Measurements from ENCODE around the gene EML4. TPM values are rescaled to one million over a fixed set of nuclear protein-coding genes. Genes with fewer than 3 reads are reported as not detected.

EML4 gene
- total and polyA plus RNA-seq, 8 donors: 12.5 to 44.0 (median 33.2) TPM

- 76 to 92% methylated on average over 1 of the region's 1 CpG for WGBS, 2 donors
- H3K27ac ChIP-seq: no peak overlapping the region
- peaks cover 0 to 11% (median 9%) of the 10 kb centered on the region in 3 donors for H3K4me1 ChIP-seq
- ATAC-seq (no peak), DNase-seq (no peak), FAIRE-seq (no peak)
- H3K36me3 ChIP-seq: no peaks in the 10 kb centered on the region
- intact Hi-C loops (cut with DNase I): loop anchor here in 1 of 3 donors (5.0 kb wide), 1 partner anchor 135 kb away; no protein-coding TSS in a partner anchor
- no peaks in the 10 kb centered on the region for H3K27me3 ChIP-seq
- no peak overlapping the region for H3K4me3 ChIP-seq
- no peaks in the 10 kb centered on the region for H3K9me3 ChIP-seq
- TF ChIP-seq, protein P1, sequence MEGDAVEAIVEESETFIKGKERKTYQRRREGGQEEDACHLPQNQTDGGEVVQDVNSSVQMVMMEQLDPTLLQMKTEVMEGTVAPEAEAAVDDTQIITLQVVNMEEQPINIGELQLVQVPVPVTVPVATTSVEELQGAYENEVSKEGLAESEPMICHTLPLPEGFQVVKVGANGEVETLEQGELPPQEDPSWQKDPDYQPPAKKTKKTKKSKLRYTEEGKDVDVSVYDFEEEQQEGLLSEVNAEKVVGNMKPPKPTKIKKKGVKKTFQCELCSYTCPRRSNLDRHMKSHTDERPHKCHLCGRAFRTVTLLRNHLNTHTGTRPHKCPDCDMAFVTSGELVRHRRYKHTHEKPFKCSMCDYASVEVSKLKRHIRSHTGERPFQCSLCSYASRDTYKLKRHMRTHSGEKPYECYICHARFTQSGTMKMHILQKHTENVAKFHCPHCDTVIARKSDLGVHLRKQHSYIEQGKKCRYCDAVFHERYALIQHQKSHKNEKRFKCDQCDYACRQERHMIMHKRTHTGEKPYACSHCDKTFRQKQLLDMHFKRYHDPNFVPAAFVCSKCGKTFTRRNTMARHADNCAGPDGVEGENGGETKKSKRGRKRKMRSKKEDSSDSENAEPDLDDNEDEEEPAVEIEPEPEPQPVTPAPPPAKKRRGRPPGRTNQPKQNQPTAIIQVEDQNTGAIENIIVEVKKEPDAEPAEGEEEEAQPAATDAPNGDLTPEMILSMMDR (IDR thresholded peaks at IDR 0.05): no peak
Observed at GRCh38 chr2:42232024-42232423, 62.9 kb downstream of the EML4 start.

- Histone ChIP-seq H3K36me3 (no peaks in the 10 kb centered on the region), H3K27me3 (no peaks in the 10 kb centered on the region), H3K9me3 (no peaks in the 10 kb centered on the region), H3K4me1 (peaks cover 0 to 19% (median 11%) of the 10 kb centered on the region in 3 donors), H3K27ac (no peak overlapping the region), H3K4me3 (no peak overlapping the region)
- intact Hi-C loops (cut with DNase I): loop anchor here in 1 of 3 donors (5.0 kb wide), 1 partner anchor 137 kb away; no protein-coding TSS in a partner anchor
- TF ChIP-seq, protein P1 (IDR thresholded peaks at IDR 0.05): no peak
- FAIRE-seq (no peak), DNase-seq (no peak), ATAC-seq (no peak)
- 62 to 63% methylated on average over 5 of the region's 5 CpGs for WGBS, 2 donors
Observed at GRCh38 chr2:42233976-42234441, 64.9 kb downstream of the EML4 start.

GRCh38 chr2:42236911-42237310, 67.8 kb downstream of the EML4 start:
- WGBS, 2 donors: 97% methylated on average over 2 of the region's 2 CpGs
- FAIRE-seq: no peak
- TF ChIP-seq, protein P1 (IDR thresholded peaks at IDR 0.05): no peak
- no peaks in the 10 kb centered on the region for H3K36me3 ChIP-seq
- H3K27ac ChIP-seq: no peak overlapping the region
- no peaks in the 10 kb centered on the region for H3K27me3 ChIP-seq
- no peak for ATAC-seq
- no peak overlapping the region for H3K4me3 ChIP-seq
- intact Hi-C loops (cut with DNase I): no loop called here
- H3K9me3 ChIP-seq: no peaks in the 10 kb centered on the region
- no peak for DNase-seq
- peaks cover 8 to 31% (median 22%) of the 10 kb centered on the region in 3 donors for H3K4me1 ChIP-seq

- ATAC-seq (peak; percentile 82 to 94 (median 92)), DNase-seq (peak in 3 of 6 donors; percentile 47 to 54 (median 53)), FAIRE-seq (no peak)
- no peaks in the 10 kb centered on the region for H3K36me3 ChIP-seq
- 41% methylated on average over 7 of the region's 7 CpGs for WGBS, 2 donors
- peak overlapping the region in 1 of 4 donors; percentile 28 for H3K27ac ChIP-seq
- no peaks in the 10 kb centered on the region for H3K27me3 ChIP-seq
- no peak overlapping the region for H3K4me3 ChIP-seq
- intact Hi-C loops (cut with DNase I): no loop called here
- peaks cover 8 to 32% (median 25%) of the 10 kb centered on the region in 3 donors for H3K4me1 ChIP-seq
- TF ChIP-seq, protein P1 (IDR thresholded peaks at IDR 0.05): peak in 3 of 4 donors; percentile 19 to 27 (median 26)
- H3K9me3 ChIP-seq: no peaks in the 10 kb centered on the region
Observed at GRCh38 chr2:42238644-42239288, 69.6 kb downstream of the EML4 start.

DNA sequence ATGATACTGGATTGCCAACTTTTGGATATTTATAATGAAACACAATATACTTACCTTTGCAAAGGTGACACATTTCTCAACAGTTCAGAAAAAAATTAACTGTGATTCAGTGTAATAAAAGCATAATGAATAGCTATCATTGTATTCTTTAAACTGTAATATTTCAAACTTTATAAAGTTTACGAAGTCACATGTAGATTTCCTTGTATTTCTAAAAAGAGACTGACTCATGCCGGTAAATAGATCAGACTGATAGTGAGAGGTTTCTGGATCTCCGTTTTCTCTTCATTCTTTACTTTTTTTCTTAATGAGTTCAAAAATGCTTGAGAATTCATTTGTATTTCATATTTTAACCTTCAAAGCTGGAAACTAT, 70.1 kb downstream of the EML4 start:
- intact Hi-C loops (cut with DNase I): no loop called here
- FAIRE-seq: peak; percentile 32
- 19 to 21% methylated on average over 3 of the region's 3 CpGs for WGBS, 2 donors

More for the DNA sequence above, 70.1 kb downstream of the EML4 start:
- TF ChIP-seq, protein P1 (IDR thresholded peaks at IDR 0.05): no peak
- ATAC-seq (peak; percentile 16 to 64 (median 30)), DNase-seq (no peak)
- H3K4me1 ChIP-seq: peaks cover 8 to 32% (median 22%) of the 10 kb centered on the region in 3 donors
- no peaks in the 10 kb centered on the region for H3K9me3 ChIP-seq
- no peaks in the 10 kb centered on the region for H3K27me3 ChIP-seq
- H3K4me3 ChIP-seq: no peak overlapping the region
- H3K36me3 ChIP-seq: no peaks in the 10 kb centered on the region
- H3K27ac ChIP-seq: peak overlapping the region in 1 of 4 donors; percentile 28
